HK-2 (cell line): ENCODE data around the gene KNG1.
"Not testable (repeated sequence)": the region's sequence is repeated elsewhere in the genome, so short reads cannot be mapped to it uniquely, and the experiment has no call there.

Source experiments
- DNase-seq: peaks from one replicate; pipeline ENCODE4 v3.0.0-alpha.2; 2018; ENCODE audit not compliant: unreplicated experiment

Gene KNG1

GRCh38 chr3:186708983-186709679 lies 8.0 kb upstream of the KNG1 start:
- DNase-seq, result no peak

DNA sequence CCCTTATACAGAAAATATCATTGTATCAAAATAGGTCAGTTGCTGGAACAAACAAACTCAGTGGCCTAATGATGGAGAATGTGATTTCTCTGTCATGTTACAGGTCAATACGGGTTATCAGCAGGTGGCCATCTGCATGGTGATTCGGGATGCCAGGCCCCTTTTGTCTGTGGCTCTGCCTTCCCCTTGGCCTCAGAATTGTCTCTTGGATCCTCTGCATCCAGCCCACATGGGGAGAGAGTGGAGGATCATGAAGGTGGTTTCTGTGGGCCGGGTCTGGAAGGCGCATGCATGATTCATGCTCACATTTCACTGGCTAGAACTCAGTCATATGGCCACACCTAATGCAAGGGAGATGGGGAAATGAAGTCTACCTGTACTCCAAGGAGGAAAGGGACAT lies 6.5 kb upstream of the KNG1 start:
- DNase-seq, result not testable (repeated sequence)

- DNase-seq, result no peak
Observed at GRCh38 chr3:186713499-186713898, 3.7 kb upstream of the KNG1 start.

- no peak for DNase-seq
Observed at GRCh38 chr3:186719945-186720739, 3.0 kb downstream of the KNG1 start.

- DNase-seq, result no peak
Observed at GRCh38 chr3:186722457-186722856, 5.3 kb downstream of the KNG1 start.

- DNase-seq, result no peak
Observed at GRCh38 chr3:186724911-186725310, 7.8 kb downstream of the KNG1 start.

DNA sequence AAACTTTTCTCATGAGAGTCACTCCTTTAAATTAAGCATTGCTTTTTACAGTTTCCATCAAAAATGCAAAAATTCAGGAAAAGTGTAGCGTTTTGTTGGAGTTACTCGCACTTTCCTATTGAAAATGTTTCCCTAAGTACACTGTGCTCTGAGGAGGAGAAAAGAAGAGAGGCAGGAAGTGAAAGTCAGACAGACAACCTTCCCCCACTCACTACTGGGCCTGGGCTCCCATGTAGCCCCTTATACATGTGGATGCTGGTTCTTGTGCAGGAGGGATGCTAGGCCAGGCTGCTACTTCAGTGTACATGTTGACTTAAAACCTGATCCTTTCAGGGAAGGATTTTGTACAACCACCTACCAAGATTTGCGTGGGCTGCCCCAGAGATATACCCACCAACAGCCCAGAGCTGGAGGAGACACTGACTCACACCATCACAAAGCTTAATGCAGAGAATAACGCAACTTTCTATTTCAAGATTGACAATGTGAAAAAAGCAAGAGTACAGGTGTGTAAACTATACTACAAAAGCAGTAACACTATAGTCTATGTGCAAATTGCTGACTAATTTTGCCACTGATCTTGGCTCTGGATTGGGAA lies 15.1 kb downstream of the KNG1 start:
- DNase-seq, result no peak

DNA sequence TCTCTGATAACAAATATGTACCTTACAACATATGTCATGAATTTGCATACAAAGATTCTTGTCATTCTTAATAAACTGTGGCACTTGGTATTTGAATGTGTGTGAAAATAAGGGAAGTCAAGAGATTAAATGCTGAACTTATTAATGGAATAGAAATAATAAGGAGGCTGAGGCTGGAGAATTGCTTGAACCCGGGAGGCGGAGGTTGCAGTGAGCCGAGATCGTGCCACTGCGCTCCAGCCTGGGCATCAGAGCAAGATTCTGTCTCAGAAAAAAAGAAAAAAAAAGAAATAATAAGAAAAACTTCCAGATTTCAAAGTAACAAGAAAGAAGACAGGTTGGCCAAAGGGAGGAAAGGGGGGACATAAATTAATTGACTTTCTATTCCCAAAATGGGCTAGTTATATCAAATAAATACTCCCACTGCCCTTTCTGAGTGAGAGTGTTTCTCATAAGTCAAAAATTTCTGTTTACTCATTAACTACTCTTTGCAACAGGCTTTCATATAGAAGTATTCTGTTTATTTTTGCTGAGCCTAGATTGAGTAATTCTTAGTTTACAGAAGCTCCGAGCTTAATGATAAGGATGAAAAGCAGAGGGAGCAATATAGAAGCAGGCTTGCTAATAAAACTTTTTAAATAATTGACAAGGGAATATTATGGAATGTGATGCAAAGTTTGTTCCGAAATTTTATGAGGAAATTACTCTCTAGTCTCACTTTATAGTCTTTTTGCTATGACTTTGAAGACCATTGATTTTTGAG lies 25.6 kb downstream of the KNG1 start:
- DNase-seq, result no peak

DNA sequence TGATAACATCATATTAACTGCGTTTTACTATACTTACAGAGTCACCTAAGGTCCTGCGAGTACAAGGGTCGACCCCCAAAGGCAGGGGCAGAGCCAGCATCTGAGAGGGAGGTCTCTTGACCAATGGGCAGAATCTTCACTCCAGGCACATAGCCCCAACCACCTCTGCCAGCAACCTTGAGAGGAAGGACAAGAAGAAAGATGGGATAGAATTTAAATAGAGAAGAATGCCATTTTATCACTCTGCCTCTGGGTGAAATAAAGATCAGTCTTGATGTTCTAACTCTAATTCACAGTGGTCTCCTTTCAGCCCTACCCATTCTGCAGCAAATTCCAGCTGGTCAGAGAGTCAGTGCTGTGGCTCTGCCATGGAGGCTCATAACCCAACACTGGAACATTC lies 26.5 kb downstream of the KNG1 start:
- no peak for DNase-seq

GRCh38 chr3:186746008-186746407 lies 28.8 kb downstream of the KNG1 start:
- peak; percentile 15 for DNase-seq

- DNase-seq, result no peak
Observed at GRCh38 chr3:186750316-186750715, 33.2 kb downstream of the KNG1 start.

GRCh38 chr3:186751480-186751879 lies 34.3 kb downstream of the KNG1 start:
- DNase-seq, result no peak

- DNase-seq, result no peak
Observed at GRCh38 chr3:186754006-186754405, 36.8 kb downstream of the KNG1 start.

- DNase-seq, result no peak
Observed at GRCh38 chr3:186754871-186755270, 37.7 kb downstream of the KNG1 start.

GRCh38 chr3:186757214-186757613 lies 40.1 kb downstream of the KNG1 start:
- no peak for DNase-seq

- no peak for DNase-seq
Observed at GRCh38 chr3:186757686-186758220, 40.6 kb downstream of the KNG1 start.

- peak; percentile 12 for DNase-seq
Observed at GRCh38 chr3:186759231-186759930, 42.2 kb downstream of the KNG1 start.

GRCh38 chr3:186760141-186760833 lies 43.1 kb downstream of the KNG1 start:
- no peak for DNase-seq

GRCh38 chr3:186760897-186761447 lies 43.8 kb downstream of the KNG1 start:
- DNase-seq, result no peak

- DNase-seq, result no peak
Observed at GRCh38 chr3:186772281-186772694, 55.1 kb downstream of the KNG1 start.
